HG02970 (cell line): ENCODE measurements around the gene DDB1.
"Not testable (repeated sequence)": the region's sequence is repeated elsewhere in the genome, so short reads cannot be mapped to it uniquely, and the experiment has no call there.

ENCODE experiments used
- ATAC-seq: cut with Tn5 transposase; IDR thresholded peaks from one replicate; pipeline ENCODE4 v1.9.1; 2021; ENCODE audit warnings: mild to moderate bottlenecking, moderate library complexity, moderate number of reproducible peaks; ENCODE audit not compliant: unreplicated experiment, low FRiP score

The DDB1 gene

DNA sequence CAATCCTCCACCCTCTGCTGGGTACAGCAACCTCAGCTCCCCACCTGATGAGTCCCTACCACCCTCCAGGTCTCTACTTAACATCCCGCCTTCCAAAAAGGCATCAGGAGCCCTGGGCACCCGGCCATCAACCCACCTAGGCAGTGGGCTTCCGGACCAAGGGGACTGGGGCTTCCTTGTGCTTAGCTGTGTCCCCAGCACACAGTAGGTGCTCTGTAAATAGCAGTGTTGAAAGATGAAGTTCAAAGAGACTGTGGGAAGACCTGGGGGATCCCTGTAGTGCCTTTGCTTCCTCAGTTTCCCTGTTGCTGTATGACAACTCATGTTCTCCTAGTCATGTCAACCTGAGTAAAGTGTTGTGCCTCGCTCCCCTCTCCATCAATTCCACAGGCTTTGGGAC is 58.8 kb downstream of the DDB1 start:
- no peak for ATAC-seq

DNA sequence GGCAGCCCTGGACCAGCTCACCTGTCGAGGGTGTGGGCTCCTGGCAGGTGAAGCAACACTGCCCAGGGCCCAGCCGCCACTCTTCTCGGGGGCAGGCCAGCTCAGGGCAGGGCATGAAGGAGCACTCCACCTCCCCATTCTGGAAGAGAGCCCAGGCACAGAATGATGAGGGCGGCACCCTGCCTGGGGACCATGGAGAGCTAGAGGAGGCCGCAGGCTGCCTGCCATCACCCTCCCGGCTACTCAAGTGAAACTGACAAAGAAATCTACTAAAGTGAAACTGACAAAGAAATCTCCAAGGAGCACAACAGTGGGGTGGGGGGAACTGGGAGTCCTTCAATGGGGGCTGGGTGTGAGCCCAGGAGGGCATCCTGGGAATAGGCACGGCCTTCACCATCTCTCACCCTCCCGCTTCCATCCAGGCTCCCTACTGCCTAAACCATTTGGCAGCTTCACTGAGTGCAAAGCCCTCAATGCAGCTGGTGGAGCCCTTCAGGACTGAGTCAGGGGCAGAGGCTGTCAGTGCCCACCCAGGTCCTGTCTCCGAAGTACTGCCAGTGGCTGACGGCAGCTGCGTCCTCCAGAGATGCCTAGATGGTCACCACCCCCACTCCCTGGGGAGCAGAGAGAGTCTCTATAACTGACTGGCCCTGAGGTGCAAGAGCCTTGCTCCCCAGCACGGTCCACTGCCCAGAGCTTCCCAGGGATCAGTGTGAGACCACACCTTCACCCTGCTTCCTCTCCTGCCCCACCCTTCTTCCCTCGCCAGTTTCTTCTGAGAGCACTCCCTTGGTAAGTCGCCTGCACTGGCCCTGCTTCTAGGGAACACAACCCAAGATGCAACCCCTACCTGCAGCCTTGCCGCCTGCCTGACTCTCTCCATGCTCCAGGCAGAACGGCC is 59.5 kb downstream of the DDB1 start:
- no peak for ATAC-seq

DNA sequence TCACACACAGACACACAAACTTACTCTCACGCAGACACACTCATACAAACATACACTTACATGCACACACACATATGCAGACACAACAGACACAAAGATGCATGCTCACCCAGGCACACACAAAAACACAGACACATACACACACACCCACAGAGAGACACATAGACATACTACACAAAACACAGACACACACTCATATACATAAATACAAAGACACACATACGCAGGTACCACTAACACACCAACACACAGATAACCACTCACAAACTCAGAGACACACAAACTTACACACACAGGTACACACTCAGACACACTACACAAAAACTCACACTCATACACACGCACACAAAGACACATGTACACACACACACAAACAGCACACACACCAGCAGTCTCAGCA is 60.2 kb downstream of the DDB1 start:
- no peak for ATAC-seq

DNA sequence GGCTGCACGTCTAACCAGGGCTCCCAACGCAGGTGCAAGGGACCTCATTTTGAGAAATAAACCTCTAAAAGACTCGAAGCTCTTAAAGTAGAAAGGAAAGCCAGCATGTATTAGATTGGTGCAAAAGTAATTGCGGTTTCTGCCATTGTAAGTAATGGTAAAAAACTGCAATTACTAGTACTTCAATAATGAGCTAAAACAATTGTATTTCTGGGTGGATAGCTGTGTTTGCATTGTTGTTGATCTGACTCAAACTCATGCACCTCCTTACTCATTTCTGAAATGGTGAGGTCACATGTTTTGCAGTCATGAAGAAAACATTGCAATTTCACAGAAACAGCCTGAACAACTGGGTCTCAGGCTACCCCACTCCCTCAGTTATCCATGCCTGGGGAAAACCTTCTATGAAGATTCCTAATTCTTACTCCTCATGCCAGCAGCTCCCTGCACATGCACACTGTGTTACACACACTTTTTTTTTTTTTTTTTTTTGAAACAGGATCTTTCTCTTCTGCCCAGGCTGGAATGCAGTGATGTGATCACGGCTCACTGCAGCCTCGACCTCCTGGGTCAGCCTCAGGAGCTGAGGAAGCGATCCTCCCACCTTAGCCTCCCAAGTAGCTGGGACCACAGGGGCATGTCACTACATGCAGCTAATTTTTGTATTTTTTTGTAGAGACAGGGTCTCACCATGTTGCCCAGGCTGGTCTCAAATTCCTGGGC is 62.4 kb downstream of the DDB1 start:
- no peak for ATAC-seq

DNA sequence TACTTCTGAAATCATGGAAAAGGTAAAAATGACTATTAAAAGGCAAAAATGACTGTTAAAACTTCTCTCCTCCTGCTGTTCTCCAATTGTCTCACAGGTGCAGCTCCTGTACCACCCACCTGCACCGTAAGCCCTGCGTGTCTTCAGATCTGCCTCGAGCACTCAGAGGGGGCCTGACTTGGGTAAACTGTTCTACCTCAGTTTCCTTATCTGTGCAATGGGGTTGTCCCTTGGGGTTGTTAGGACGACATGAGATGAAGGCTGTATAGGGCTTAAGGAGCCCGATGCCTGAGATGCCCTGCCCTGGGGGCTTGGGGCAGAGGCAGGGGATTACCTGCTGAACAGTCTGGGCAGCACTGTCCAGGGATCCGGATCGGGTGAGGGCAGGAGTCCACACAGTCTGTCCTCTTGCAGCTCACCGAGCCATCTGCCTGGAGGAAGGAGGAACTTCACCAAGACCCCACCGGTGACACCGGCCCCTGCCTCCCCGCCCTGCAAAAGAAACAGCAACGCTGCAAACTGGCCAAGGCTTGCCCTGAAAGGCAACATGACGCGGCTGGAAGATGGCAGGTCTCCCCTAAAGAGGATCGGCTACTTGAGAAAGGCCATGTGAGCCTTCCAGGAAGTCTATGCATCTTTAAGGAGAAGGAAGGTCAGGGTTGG is 64.2 kb downstream of the DDB1 start:
- ATAC-seq = no peak

DNA sequence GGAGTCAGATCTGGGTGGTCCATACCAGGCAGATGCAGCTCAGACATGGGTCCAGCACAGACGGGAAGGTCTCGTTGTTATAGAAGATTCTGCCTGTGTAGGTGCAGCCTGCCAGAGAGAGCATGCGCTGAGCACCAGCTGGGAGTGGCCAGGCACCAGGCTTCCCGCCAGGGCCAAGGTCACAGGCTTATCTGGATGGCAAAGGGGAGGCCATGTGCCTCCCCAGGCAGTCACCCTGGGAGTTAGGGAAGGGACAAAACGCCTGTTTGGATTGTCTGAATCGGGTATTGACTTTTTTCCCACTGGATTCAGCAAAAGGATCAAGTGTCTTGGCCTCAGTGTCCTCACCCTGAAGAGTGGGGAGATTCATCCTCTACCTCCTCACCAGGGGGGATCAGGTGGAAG is 65.5 kb downstream of the DDB1 start:
- ATAC-seq = no peak

DNA sequence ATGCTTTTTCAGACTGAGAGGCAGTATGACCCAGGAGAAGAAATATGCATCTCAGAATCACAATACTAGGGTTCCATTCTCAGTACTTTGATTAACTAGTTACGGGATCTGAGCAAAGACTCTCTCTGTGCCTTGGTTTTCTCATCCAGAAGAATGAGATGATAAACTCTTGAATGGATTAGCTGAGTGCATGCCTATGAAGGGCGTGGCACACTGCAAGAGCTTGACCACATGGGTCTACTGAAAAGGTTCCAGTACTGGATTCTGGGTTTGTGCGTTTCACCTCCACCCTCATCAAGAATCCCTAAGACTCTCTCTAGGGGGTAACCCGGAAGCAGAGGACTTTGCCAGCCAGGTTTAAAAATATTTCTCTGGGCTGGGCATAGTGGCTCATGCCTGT is 66.3 kb downstream of the DDB1 start:
- no peak for ATAC-seq

DNA sequence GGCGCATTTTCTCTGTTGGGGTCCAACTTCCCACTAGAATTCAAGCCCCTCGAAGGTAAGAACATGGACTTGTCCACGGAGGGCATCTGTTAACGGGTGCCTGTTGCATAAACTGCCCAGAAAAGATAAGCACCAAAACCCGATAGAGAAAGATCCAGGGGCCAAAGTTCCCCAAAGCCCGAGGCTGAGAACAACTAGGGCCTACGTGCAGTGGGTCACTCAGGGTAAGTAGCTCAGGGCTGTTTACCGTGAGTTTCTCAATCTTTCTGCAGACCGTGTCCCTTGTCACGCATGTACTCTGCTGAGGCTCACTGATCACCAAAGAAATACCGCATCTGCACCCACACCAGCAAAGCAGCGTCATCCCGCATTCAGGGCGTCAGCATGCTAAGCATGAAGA is 67.5 kb downstream of the DDB1 start:
- no peak for ATAC-seq

DNA sequence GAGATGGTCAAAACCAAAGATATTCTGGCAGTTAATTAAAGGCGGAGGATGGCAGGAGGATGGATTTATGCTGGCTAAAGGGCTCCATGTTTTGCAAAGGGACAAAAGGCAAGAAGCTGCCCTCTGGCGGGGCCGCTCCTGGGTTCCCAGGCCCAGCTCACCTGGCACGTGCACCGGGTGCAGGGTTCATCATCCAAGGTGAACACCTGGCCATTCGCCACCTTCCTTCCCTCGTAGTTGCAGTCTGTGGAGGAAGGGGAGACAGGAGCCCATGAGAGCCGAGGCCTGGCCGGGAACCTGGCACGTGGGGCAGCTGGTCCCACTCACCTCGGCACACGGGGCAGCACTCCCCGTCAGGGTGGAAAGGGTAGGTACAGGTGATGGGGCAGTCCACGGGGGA is 68.1 kb downstream of the DDB1 start:
- no peak for ATAC-seq

DNA sequence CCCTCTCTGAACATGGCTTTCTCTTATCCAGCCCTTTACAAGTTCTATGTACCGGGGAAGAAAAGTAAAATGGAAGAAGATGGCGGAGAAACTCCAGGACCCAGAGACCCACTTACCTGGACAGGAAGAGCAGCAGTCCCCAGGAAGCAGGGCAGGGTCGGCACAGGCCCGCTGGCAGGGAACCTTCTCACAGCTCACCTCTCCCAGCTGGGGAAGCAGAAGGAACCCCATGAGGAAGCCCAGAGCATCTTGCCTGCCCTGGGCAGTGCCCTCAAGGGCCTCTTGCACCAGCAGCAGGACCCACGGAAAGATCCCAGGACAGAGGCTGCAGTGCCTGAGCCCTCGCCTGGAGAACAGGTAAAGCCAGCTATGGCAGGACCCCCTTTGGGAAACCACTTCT is 68.5 kb downstream of the DDB1 start:
- no peak for ATAC-seq

DNA sequence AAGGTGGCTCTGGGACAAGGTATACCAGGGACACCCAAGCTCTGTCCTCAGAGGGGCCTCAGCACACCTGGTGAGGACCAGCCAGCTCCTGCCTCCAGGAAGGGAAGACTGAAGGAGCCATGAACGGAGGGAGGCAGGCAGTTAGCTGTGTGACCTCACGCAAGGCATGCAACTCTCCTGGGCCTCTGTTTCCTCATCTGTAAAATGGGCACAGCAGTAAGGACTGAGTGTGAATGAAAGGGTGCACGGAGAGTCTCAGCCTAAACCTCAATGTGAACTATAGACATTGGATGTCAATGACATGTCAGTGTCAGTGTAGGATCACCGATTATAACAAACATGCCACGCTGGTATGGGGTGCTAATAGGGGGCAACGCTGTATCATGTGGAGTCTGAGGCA is 73.5 kb downstream of the DDB1 start:
- ATAC-seq = no peak

DNA sequence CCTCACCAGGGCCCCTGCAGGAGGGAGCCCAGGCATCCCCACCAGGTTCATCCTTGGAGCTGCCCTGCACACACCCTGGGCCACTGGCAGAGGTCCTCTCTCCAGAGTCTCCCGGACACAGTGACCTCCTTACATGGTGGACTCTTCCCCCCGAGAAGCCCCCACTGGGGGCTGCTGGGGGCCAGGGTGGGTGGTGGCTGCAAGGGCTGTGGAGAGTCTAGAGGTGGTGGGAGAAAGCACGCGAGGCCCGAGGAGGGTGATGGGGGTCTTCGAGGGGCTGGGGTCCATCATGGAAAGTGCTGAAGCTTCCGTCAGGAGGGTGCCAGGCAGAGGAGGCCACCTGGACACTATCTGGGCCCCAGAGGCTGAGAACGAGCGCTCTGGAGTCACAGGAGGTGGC is 74.4 kb downstream of the DDB1 start:
- ATAC-seq = no peak

DNA sequence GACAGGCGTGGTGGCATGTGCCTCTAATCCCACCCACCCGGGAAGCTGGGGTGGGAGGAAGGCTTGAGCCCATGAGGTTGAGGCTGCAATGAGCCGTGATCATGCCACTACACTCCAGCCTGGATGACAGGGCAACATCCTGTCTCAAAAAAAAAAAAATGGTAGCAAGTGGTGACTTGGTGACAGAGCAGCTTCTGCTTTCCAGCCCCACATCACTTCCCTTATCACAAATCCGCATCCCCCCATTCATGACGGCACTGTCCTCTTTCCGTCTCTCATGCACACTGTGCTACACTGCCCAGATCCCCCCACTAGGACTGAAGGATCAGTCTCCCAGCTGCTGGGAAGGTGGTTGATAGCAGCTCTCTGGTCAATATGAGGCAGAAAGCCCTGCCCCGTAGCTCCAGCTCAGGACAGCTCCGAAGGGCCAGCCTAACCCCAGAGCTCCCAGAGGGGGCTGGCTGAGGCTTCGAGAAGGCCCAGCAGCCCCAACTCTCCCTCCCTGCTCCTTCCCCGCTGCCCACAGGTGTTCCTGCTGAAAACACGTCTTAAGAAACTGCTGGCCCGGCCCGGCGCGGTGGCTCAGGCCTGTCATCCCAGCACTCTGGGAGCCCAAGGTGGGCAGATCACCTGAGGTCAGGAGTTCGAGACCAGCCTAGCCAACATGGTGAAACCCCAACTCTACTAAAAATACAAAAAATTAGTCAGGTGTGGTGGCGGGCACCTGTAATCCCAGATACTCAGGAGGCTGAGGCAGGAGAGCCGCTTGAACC is 76.0 kb downstream of the DDB1 start:
- no peak for ATAC-seq

DNA sequence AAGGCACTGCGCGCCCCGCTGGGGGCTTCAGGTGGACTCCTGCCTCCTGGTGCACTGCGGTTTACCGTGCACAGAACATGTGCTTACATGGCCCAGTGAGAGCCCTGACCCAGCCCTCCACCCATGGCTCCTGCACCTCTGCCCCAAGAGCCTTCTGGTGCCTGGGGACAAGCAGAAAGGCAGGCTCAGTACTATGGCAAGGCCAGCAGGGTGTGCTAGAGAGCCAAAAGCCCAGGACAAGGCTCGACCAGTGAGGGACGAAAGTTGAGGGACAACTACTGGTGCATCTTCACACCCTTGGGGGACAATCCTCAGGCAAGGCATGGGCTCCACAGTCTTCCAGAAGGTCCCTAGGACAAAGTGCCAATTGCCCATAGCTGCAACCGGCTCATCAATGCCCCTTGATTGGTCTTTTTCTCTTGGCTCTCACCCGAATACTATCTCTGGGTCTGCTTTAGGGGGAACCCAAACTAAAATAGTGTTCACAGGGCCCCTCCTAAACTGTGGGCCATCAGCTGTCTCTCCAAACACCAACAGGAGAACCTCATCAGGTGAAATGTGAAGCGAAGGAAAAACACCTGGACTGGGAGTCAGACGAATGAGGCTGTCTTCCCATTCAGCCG is 78.4 kb downstream of the DDB1 start:
- no peak for ATAC-seq

DNA sequence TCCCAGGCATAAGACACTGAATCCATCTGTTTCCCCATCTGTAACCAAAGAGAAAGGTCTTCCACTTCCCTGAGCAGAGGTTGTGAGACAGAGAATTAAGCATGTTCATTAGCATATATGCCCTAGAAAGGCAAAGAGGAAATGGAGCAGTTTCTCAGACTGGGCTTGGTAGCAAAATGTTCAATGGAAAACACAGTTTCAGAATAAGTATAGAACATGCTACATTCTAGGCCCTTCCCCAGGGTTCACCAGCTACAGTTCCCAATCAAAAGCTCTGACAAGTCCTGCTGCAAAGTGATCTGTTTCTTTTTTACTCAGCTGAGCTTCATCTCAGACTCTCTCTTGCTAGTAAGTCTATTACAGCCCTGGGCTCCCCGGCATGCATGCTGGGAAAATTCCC is 80.6 kb downstream of the DDB1 start:
- ATAC-seq = not testable (repeated sequence)

DNA sequence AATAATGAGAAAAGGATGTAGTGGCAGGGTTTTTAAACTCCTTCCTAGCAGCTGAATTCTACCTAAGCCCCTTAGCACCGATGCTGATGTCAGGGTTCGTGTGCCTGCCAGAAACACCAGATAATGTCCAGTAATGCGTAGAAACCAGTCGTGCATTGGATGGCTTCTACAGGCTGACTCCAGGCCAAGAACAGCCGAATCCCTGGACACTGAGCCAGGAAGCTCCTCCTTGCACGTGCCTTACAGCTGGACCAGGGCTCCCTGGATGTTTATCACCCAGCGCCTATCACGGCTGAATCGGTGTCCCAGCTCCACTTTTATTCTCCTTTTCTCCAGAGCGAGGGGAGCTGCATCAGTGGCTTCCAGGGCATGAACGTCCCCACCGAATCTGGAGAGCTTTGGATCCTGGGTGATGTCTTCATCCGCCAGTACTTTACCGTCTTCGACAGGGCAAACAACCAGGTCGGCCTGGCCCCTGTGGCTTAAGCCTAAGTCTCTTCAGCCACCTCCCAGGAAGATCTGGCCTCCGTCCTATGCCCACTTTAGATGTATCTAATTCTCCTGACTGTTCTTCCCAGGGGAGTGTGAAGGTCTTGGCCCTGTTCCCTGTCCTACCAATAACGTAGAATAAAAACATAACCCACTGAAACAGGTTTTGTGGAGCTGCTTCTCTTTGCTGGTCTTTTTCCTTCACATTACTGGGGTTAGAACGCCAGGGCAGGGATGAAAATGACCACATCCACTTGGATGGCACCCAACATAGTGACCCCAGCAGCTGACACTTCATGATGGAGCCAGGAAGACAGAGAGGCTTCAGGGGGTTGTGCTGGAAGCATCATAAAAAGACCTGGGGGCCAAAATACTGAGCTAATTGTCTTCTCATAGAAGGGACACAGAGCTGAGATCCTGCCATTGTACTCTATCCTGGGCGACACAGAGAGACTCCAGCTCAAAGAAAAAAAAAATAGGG is 81.8 kb downstream of the DDB1 start:
- ATAC-seq = not testable (repeated sequence)
